IMR-90 (cell line): Measurements from ENCODE around the gene CCDC179. TPM values are rescaled to one million over a fixed set of nuclear protein-coding genes. Genes with fewer than 3 reads are reported as not detected.

Experiments
- ATAC-seq: fragments of 200-7000 bp; cut with Tn5 transposase; 2 replicates; pipeline ENCODE4 v1.9.1; 2020; ENCODE audit warnings: low read depth, mild to moderate bottlenecking, moderate library complexity
- BruUV-seq: library from RNA; stranded (reverse); fragments of 400-500 nt; replicated peaks from 2 replicates; lab custom pipeline; 2021; lab: Mats Ljungman, UMichigan
- CTCF ChIA-PET: fragments of 300-600 bp; formaldehyde crosslinking; extraction: SDS; loops from one replicate; lab custom pipeline; 2021; ENCODE audit warnings: antibody characterized with exemption; lab: Yijun Ruan, JAX
- POLR2A ChIA-PET: fragments of 300-600 bp; sonication (Branson Sonifier 250); formaldehyde crosslinking; loops from one replicate; lab custom pipeline; 2022; ENCODE audit warnings: antibody characterized with exemption; ENCODE audit not compliant: unreplicated experiment; lab: Charles Lee
- DNase-seq: peaks from one replicate; pipeline ENCODE4 v3.0.0; 2013
- H2AFZ ChIP-seq: replicated peaks from 2 replicates; pipeline ENCODE3; 2013; ENCODE audit warnings: low read length, mild to moderate bottlenecking; ENCODE audit not compliant: poor library complexity
- H2AK5ac ChIP-seq: 2 replicates; pipeline ENCODE4 v1.6.1; 2013; ENCODE audit warnings: low read depth, low read length, inconsistent platforms
- H2AK9ac ChIP-seq: replicated peaks from 2 replicates; pipeline ENCODE3; 2013; ENCODE audit warnings: mild to moderate bottlenecking, low read depth, low read length, moderate library complexity; ENCODE audit not compliant: poor library complexity
- H2BK120ac ChIP-seq: 2 replicates; pipeline ENCODE4 v1.6.1; 2013; ENCODE audit warnings: low read depth, low read length, inconsistent platforms
- H2BK15ac ChIP-seq: 3 replicates; pipeline ENCODE4 v1.6.1; 2013; ENCODE audit warnings: low read depth, low read length, inconsistent platforms
- H2BK20ac ChIP-seq: 2 replicates; pipeline ENCODE4 v1.6.1; 2013; ENCODE audit warnings: low read depth, mild to moderate bottlenecking, inconsistent platforms, low read length, moderate library complexity
- H2BK5ac ChIP-seq: 2 replicates; pipeline ENCODE4 v1.6.1; 2013; ENCODE audit warnings: mild to moderate bottlenecking, low read depth, low read length, inconsistent platforms; ENCODE audit not compliant: poor library complexity, severe bottlenecking
- H3K14ac ChIP-seq: replicated peaks from 2 replicates; pipeline ENCODE4 v1.6.1; 2013; ENCODE audit warnings: low read depth, low read length, inconsistent platforms
- H3K18ac ChIP-seq: 2 replicates; pipeline ENCODE4 v1.6.1; 2013; ENCODE audit warnings: low read depth, low read length, control low read depth
- H3K23ac ChIP-seq: 2 replicates; pipeline ENCODE4 v1.6.1; 2013; ENCODE audit warnings: low read depth, low read length, inconsistent platforms
- H3K27ac ChIP-seq: 2 replicates; pipeline ENCODE4 v1.5.1; 2013; ENCODE audit warnings: mild to moderate bottlenecking, control low read depth, low read length; ENCODE audit not compliant: insufficient read depth
- H3K27me3 ChIP-seq: 2 replicates; pipeline ENCODE4 v1.6.1; 2013; ENCODE audit warnings: low read length; ENCODE audit not compliant: control insufficient read depth, insufficient read depth
- H3K36me3 ChIP-seq: 2 replicates; pipeline ENCODE4 v1.6.1; 2013; ENCODE audit warnings: low read length, mixed read lengths; ENCODE audit not compliant: control insufficient read depth, insufficient read depth
- H3K4ac ChIP-seq: 2 replicates; pipeline ENCODE4 v1.6.1; 2013; ENCODE audit warnings: low read depth, low read length, inconsistent platforms
- H3K4me1 ChIP-seq: 2 replicates; pipeline ENCODE4 v1.6.1; 2013; ENCODE audit warnings: low read length, mixed read lengths; ENCODE audit not compliant: control insufficient read depth, insufficient read depth
- H3K4me2 ChIP-seq: 2 replicates; pipeline ENCODE4 v1.6.1; 2013; ENCODE audit warnings: low read depth, mild to moderate bottlenecking, control low read depth, low read length, moderate library complexity
- H3K4me3 ChIP-seq: 2 replicates; pipeline ENCODE4 v1.5.1; 2013; ENCODE audit warnings: low read depth, mild to moderate bottlenecking, control low read depth, low read length, moderate library complexity; ENCODE audit not compliant: insufficient read depth
- H3K56ac ChIP-seq: 2 replicates; pipeline ENCODE4 v1.6.1; 2013; ENCODE audit warnings: low read length, inconsistent platforms; ENCODE audit not compliant: insufficient read depth; ENCODE audit errors: extremely low read depth
- H3K79me1 ChIP-seq, 2 experiments: 2 replicates each; pipeline ENCODE4 v1.6.1; 2013; ENCODE audit warnings: low read length in 2 of 2, inconsistent platforms in 1 of 2, low read depth in 1 of 2
- H3K9ac ChIP-seq: 2 replicates; pipeline ENCODE4 v1.6.1; 2013; ENCODE audit warnings: low read depth, low read length, control low read depth
- H3K9me1 ChIP-seq: 2 replicates; pipeline ENCODE4 v1.6.1; 2013; ENCODE audit warnings: low read length, inconsistent platforms; ENCODE audit not compliant: insufficient read depth
- H3K9me3 ChIP-seq: 2 replicates; pipeline ENCODE4 v1.6.1; 2013; ENCODE audit warnings: low read length; ENCODE audit not compliant: control insufficient read depth, insufficient read depth
- H4K20me1 ChIP-seq: 2 replicates; pipeline ENCODE4 v1.6.1; 2013; ENCODE audit warnings: low read length, inconsistent platforms; ENCODE audit not compliant: insufficient read depth
- H4K5ac ChIP-seq: 2 replicates; pipeline ENCODE4 v1.6.1; 2013; ENCODE audit warnings: mild to moderate bottlenecking, low read depth, low read length, control low read depth
- H4K8ac ChIP-seq, 2 experiments: 2 replicates each; pipeline ENCODE4 v1.6.1; 2013; ENCODE audit warnings: low read depth in 2 of 2, low read length in 2 of 2, control low read depth in 1 of 2, inconsistent platforms in 1 of 2
- H4K91ac ChIP-seq: 2 replicates; pipeline ENCODE4 v1.6.1; 2013; ENCODE audit warnings: low read depth, low read length, inconsistent platforms; ENCODE audit not compliant: insufficient read depth
- FOS ChIP-seq: fragments of 150-350 bp; IDR thresholded peaks from 2 replicates; pipeline ENCODE4 v1.6.1; 2016; ENCODE audit warnings: low read depth, low read length
- MAZ ChIP-seq: IDR thresholded peaks from 2 replicates; pipeline ENCODE4 v1.6.1; 2012; ENCODE audit warnings: low read depth, mild to moderate bottlenecking, low read length, improper control_type of control experiment, moderate library complexity, borderline replicate concordance
- SMC3 ChIP-seq: fragments of 150-350 bp; IDR thresholded peaks from 2 replicates; pipeline ENCODE4 v1.6.1; 2016; ENCODE audit warnings: low read depth, mild to moderate bottlenecking, antibody characterized with exemption, low read length, moderate library complexity
- WGBS, 2 experiments: methylation state at CpG; one replicate each; pipeline versions ENCODE4 v1.1.5 to v1.1.7; 2013; ENCODE audit warnings: missing lambda C conversion rate in 2 of 2; ENCODE audit not compliant: insufficient read length in 1 of 2; ENCODE audit errors: extremely low coverage in 2 of 2; 5-methylcytosine and 5-hydroxymethylcytosine counted together
- dilution Hi-C: fragments of 300-500 bp; cut with HindIII; formaldehyde crosslinking; loops from one replicate; pipeline ENCODE4 v1.14.3; 2018; ENCODE audit warnings: low sequenced_read_pairs; ENCODE audit not compliant: unreplicated experiment
- in situ Hi-C: fragments of 300-500 bp; cut with MboI; formaldehyde crosslinking; loops from 3 replicates; pipeline ENCODE4 v1.14.3; 2019; ENCODE audit warnings: low sequenced_read_pairs, inconsistent platforms, mixed read lengths
- intact Hi-C: fragments of 100-400 bp; cut with micrococcal nuclease; formaldehyde crosslinking; loops from 2 replicates; pipeline ENCODE4 v1.10.0; 2022
- polyA plus RNA-seq, 3 experiments: library from polyadenylated mRNA; depleted of rRNA; stranded (reverse); fragments of >200 nt; gene quantifications; 2 replicates each; pipeline ENCODE4 v1.2.3, GENCODE V29; 2012; ENCODE audit warnings: low replicate concordance in 1 of 3
- total RNA-seq: library from RNA; depleted of rRNA; stranded (reverse); fragments of >200 nt; gene quantifications from 2 replicates; pipeline ENCODE4 v1.2.3, GENCODE V29; 2012
- TF ChIP-seq, protein P1 (sequence below): conservative IDR thresholded peaks from 2 replicates; pipeline ENCODE4 v1.5.1; 2012; ENCODE audit warnings: mild to moderate bottlenecking, low read depth, low read length, improper control_type of control experiment
- TF ChIP-seq, protein P2 (sequence below): fragments of 150-350 bp; IDR thresholded peaks from 2 replicates; pipeline ENCODE4 v1.6.1; 2016; ENCODE audit warnings: low read depth, mild to moderate bottlenecking, low read length, moderate library complexity, borderline replicate concordance

The CCDC179 gene
- total and polyA plus RNA-seq, 2 of the 4 experiments (the other 2 are of a cell fraction) = not detected

DNA sequence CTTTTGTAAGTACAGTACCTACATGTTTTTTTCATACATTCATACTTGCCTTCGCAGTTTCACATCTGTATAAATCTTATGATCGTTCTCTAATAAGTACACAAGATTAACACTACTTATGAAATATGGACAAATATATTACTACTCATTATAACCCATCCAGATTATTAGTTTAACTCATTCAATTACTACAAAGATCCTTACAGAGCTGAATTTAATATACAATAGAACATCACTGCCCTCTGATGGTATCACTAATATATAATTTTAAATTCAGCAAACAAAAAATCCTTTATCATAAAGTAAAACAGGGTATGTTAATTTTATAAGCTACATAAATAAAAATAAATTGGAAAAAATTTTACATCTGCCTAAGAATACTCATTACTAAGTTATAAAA, 38.1 kb downstream of the CCDC179 start:
- no TSS peak for BruUV-seq
- H3K4ac ChIP-seq = no peak overlapping the region
- H2BK5ac ChIP-seq = no peak overlapping the region
- no peaks in the 10 kb centered on the region for H4K20me1 ChIP-seq
- DNase-seq (no peak), ATAC-seq (no peak)
- CTCF ChIA-PET = no interaction called here
- H2AK9ac ChIP-seq = no peak overlapping the region
- H3K4me3 ChIP-seq = no peak overlapping the region
- no peak overlapping the region for H2BK15ac ChIP-seq
- in situ Hi-C loops (no loop called here), dilution Hi-C loops (no loop called here), intact Hi-C loops (no loop called here)
- no CpG with 5 or more reads among the region's 2 CpGs for WGBS, 2 experiments
- TF ChIP-seq SMC3 (no peak), MAZ (no peak), FOS (no peak)
- TF ChIP-seq, protein P1, sequence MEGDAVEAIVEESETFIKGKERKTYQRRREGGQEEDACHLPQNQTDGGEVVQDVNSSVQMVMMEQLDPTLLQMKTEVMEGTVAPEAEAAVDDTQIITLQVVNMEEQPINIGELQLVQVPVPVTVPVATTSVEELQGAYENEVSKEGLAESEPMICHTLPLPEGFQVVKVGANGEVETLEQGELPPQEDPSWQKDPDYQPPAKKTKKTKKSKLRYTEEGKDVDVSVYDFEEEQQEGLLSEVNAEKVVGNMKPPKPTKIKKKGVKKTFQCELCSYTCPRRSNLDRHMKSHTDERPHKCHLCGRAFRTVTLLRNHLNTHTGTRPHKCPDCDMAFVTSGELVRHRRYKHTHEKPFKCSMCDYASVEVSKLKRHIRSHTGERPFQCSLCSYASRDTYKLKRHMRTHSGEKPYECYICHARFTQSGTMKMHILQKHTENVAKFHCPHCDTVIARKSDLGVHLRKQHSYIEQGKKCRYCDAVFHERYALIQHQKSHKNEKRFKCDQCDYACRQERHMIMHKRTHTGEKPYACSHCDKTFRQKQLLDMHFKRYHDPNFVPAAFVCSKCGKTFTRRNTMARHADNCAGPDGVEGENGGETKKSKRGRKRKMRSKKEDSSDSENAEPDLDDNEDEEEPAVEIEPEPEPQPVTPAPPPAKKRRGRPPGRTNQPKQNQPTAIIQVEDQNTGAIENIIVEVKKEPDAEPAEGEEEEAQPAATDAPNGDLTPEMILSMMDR = 0 out of 2 replicates have a peak, but pooled peaks have one; percentile 3
- TF ChIP-seq, protein P2, sequence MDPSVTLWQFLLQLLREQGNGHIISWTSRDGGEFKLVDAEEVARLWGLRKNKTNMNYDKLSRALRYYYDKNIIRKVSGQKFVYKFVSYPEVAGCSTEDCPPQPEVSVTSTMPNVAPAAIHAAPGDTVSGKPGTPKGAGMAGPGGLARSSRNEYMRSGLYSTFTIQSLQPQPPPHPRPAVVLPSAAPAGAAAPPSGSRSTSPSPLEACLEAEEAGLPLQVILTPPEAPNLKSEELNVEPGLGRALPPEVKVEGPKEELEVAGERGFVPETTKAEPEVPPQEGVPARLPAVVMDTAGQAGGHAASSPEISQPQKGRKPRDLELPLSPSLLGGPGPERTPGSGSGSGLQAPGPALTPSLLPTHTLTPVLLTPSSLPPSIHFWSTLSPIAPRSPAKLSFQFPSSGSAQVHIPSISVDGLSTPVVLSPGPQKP = no peak
- H3K79me1 ChIP-seq = no peaks in the 10 kb centered on the region
- 0 out of 2 replicates have a peak, but pooled peaks cover 3% of the 10 kb centered on the region for H3K9me1 ChIP-seq
- POLR2A ChIA-PET = no interaction called here
- no peak overlapping the region for H3K14ac ChIP-seq
- H2BK20ac ChIP-seq = no peak overlapping the region
- H3K27me3 ChIP-seq = no peaks in the 10 kb centered on the region
- H3K36me3 ChIP-seq = peaks cover 3% of the 10 kb centered on the region; the same call in 1 of the 2 replicates
- H3K23ac ChIP-seq = no peak overlapping the region
- H4K5ac ChIP-seq = no peak overlapping the region
- H3K4me1 ChIP-seq = no peaks in the 10 kb centered on the region
- H2BK120ac ChIP-seq = no peak overlapping the region
- H3K9ac ChIP-seq = no peak overlapping the region
- H4K91ac ChIP-seq = no peak overlapping the region
- no peak overlapping the region for H2AK5ac ChIP-seq
- H3K4me2 ChIP-seq = no peak overlapping the region
- no peak overlapping the region for H3K56ac ChIP-seq
- H4K8ac ChIP-seq = no peak overlapping the region
- no peak overlapping the region for H3K27ac ChIP-seq
- no peak overlapping the region for H2AFZ ChIP-seq
- H3K18ac ChIP-seq = no peak overlapping the region
- no peaks in the 10 kb centered on the region for H3K9me3 ChIP-seq
